Heart right ventricle (tissue), 16 donors: Measurements from ENCODE around the gene NSFL1C. TPM values are rescaled to one million over a fixed set of nuclear protein-coding genes. Genes with fewer than 3 reads are reported as not detected.

Experiments
- ATAC-seq, 8 donors: fragments of 200-7000 bp; cut with Tn5 transposase; one replicate each; pipeline ENCODE4 v1.9.1; 2020; ENCODE audit warnings: mild to moderate bottlenecking in 8 of 8, moderate library complexity in 8 of 8, moderate number of reproducible peaks in 1 of 8
- DNase-seq, 2 donors: peaks; one replicate each; pipeline ENCODE4 v3.0.0-alpha.2; 2020
- H3K27ac ChIP-seq, 10 donors: fragments of 200-600 bp; sonication (generic) in 2 of 10; one replicate each; pipeline versions ENCODE4 v1.5.0 to v1.8.0; 2020 to 2022; ENCODE audit warnings: mild to moderate bottlenecking in 3 of 10
- H3K27me3 ChIP-seq, 7 donors: fragments of 200-600 bp; one replicate each; pipeline ENCODE4 v1.8.0; 2021 to 2022; ENCODE audit warnings: mild to moderate bottlenecking in 2 of 7
- H3K36me3 ChIP-seq, 9 donors: fragments of 200-600 bp; sonication (generic) in 1 of 9; one replicate each; pipeline versions ENCODE4 v1.5.0 to v1.8.0; 2020 to 2022; ENCODE audit warnings: mild to moderate bottlenecking in 2 of 9
- H3K4me1 ChIP-seq, 9 donors: fragments of 200-600 bp; sonication (generic) in 1 of 9; one replicate each; pipeline versions ENCODE4 v1.5.0 to v1.8.0; 2020 to 2022; ENCODE audit warnings: mild to moderate bottlenecking in 4 of 9
- H3K4me3 ChIP-seq, 10 donors: fragments of 200-600 bp; sonication (generic) in 2 of 10; one replicate each; pipeline versions ENCODE4 v1.5.0 to v1.8.0; 2020 to 2022; ENCODE audit warnings: mild to moderate bottlenecking in 7 of 10, moderate library complexity in 2 of 10
- H3K9me3 ChIP-seq, 11 donors: fragments of 200-600 bp in 10 of 11; sonication (generic) in 2 of 11; one replicate each; pipeline versions ENCODE4 v1.5.0 to v1.8.0; 2013 to 2022; ENCODE audit warnings: mild to moderate bottlenecking in 2 of 11, control low read depth in 1 of 11, moderate library complexity in 1 of 11
- CTCF ChIP-seq, 9 donors: fragments of 200-600 bp; sonication (generic) in 2 of 9; IDR thresholded peaks; one replicate each; pipeline versions ENCODE4 v1.5.0 to v1.8.0; 2021 to 2022; ENCODE audit warnings: antibody characterized with exemption in 9 of 9, mild to moderate bottlenecking in 5 of 9, moderate library complexity in 1 of 9
- WGBS, 2 donors: extraction: QIAGEN DNeasy Blood & Tissue Kit; methylation state at CpG; one replicate each; pipeline ENCODE4 v1.1.7; 2013; ENCODE audit warnings: inconsistent platforms in 1 of 2; 5-methylcytosine and 5-hydroxymethylcytosine counted together
- intact Hi-C, 10 donors: fragments of 100-400 bp; cut with DNase I; formaldehyde crosslinking; loops; one replicate each; pipeline versions ENCODE4 v1.11.1 to v1.14.2; 2022
- polyA plus RNA-seq, 2 donors: library from polyadenylated mRNA; stranded (reverse); fragments of 200-250 nt; gene quantifications; one replicate each; pipeline ENCODE4 v1.2.3, GENCODE V29; 2013
- total RNA-seq, 10 donors: library from RNA; stranded (reverse); fragmentation: NEBNext Ultra II Directional in 3 of 10; extraction: Animal tissue kit (Norgen Biotek cat#: 25700) in 3 of 10; gene quantifications; one replicate each; pipeline versions ENCODE4 v1.2.1 to v1.2.4, GENCODE V29; 2021 to 2023
- donor health status: Arrhythmogenic right ventricular cardiomyopathy.
- donor health status: ischemic (EF 13 %, LVEDD 7.1; RV severe dilation, severe dysfunction).
- donor health status: healthy with polysubstance abuse.
- donor health status: DM: no; HTN: yes; CAD: no.
- donor health status: DM: no; HTN: no; CAD: no.
- donor health status: ischemic (EF 25% LVEDD 6.9; RV normal size, moderate dysfunction).
- donor health status: ischemic (EF 25% LVEDD 5.7; RV mildly dilated, moderate dysfunction).
- donor health status: healthy.
- donor health status: DM: yes; HTN: yes; CAD: no.
- donor health status: Ischemic cardiomyopathy.
- donor health status: ischemic (EF 35%, LVEDD 5.7; RV mildly dilated, moderate dysfunction).
- donor health status: nonischemic (EF 11% LVEDD 7.7; RV severe dilation, severe dysfunction).
- donor health status: DM: yes; HTN: yes; CAD: no.
- donor health status: PGD.
- donor health status: ischemic (EF 29% LVEDD 5.4; RV normal size, mild dysfunction).
- donor health status: nonischemic (EF 23%, LVEDD 6.1; RV moderate dilation, normal function).

Gene NSFL1C
- total and polyA plus RNA-seq, 12 donors = 39.4 to 75.6 (median 62.7) TPM

DNA sequence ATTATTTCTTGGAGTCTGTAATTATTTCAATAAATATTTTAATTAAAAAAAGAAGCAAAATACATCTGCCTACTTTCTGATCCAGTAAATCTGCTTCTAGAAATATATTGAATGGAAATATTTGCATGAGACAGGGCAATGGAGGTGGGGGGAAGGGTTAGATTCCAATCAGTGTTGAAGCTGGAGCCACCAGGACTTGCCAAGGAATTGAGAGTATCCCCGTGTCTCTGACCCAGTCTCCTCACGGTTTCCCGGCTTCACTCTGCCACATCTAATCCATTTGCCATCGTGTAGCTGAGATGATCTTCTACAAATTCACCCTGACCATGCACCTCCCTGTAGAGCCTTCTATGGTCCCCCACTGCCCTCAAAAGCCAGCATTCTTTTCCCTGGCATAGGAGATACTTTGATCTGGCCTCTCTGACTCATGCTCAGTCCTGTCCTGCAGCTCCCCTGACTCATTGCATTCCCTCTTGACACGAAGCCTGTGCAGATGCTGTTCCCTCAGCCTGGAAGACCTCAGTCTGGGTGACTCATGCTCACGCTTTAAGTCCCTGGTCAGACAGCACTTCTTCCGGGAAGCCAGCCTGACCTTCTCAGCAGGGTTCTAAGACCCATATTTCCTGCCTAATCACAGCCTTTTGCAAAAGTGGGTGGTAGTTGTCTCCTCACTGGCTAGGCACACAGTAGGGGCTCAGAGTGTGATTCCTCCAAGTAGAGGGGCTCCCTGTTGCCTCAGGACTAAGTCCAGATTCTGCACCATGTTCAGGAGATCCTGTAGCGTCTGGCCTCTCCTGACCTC, 50.8 kb downstream of the NSFL1C start:
- Histone ChIP-seq H3K27me3 (peaks cover 0 to 12% (median 0%) of the 10 kb centered on the region in 7 donors), H3K4me3 (no peak overlapping the region), H3K27ac (no peak overlapping the region), H3K36me3 (no peaks in the 10 kb centered on the region), H3K9me3 (peaks cover 0 to 25% (median 6%) of the 10 kb centered on the region in 11 donors), H3K4me1 (peaks cover 0 to 7% (median 0%) of the 10 kb centered on the region in 9 donors)
- DNase-seq (no peak), ATAC-seq (peak in 1 of 8 donors; percentile 56)
- intact Hi-C loops = no loop called here
- no peak for TF ChIP-seq CTCF (IDR thresholded peaks at IDR 0.05)
- whole genome bisulfite sequencing, 2 donors = 75 to 78% methylated on average over 8 of the region's 8 CpGs

DNA sequence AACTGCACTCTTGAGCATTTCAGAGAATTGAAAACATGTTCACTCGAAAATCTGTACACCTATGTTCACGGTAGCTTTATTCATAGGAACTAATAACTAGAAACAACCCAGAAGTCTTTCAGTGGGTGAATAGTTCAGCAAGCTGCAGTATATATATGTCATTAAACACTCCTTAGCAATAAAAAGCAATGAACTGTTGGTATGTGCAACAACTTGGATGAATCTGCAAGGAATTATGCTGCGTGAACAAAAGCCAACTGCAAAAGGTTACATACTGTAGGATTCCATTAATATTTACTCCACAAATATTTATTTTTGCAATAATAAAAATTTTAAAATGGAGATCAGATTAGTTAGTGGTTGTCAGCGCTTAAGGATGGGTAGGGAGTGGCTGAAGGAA, 51.7 kb downstream of the NSFL1C start:
- H3K27ac ChIP-seq = no peak overlapping the region
- H3K27me3 ChIP-seq = peaks cover 0 to 12% (median 0%) of the 10 kb centered on the region in 7 donors
- intact Hi-C loops = no loop called here
- no peak overlapping the region for H3K4me3 ChIP-seq
- ATAC-seq (no peak), DNase-seq (no peak)
- H3K9me3 ChIP-seq = peaks cover 0 to 18% (median 1%) of the 10 kb centered on the region in 11 donors
- peaks cover 0 to 7% (median 0%) of the 10 kb centered on the region in 9 donors for H3K4me1 ChIP-seq
- no peaks in the 10 kb centered on the region for H3K36me3 ChIP-seq
- TF ChIP-seq CTCF (IDR thresholded peaks at IDR 0.05) = no peak
- WGBS, 2 donors = 86 to 91% methylated on average over 4 of the region's 4 CpGs

DNA sequence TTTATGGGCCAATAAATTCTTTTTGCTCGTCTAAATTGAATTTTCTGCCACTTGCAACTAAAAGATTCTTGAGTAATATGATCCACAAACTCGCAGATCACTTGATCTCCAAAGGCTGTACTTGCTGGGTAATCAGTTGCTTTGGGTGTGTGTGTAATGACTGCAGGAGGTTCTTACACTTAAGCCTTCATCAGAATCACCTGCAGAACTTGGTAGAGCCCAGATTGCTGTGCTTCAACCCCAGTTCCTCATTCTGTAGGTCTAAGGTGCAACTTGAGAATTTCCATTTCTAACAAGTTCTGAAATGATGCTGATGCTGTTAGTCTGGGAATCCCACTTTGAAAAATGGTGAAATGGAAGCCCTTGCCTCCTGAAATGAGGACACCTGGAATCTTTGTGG, 60.8 kb downstream of the NSFL1C start:
- DNase-seq (no peak), ATAC-seq (no peak)
- no peak overlapping the region for H3K4me3 ChIP-seq
- H3K36me3 ChIP-seq = no peaks in the 10 kb centered on the region
- peaks cover 0 to 9% (median 0%) of the 10 kb centered on the region in 7 donors for H3K27me3 ChIP-seq
- no peak overlapping the region for H3K27ac ChIP-seq
- peaks cover 0 to 1% (median 0%) of the 10 kb centered on the region in 11 donors for H3K9me3 ChIP-seq
- intact Hi-C loops = no loop called here
- whole genome bisulfite sequencing, 2 donors = 57 to 66% methylated on average over 2 of the region's 2 CpGs
- no peak for TF ChIP-seq CTCF (IDR thresholded peaks at IDR 0.05)
- peaks cover 0 to 4% (median 0%) of the 10 kb centered on the region in 9 donors for H3K4me1 ChIP-seq

GRCh38 chr20:1403624-1404023, 63.0 kb downstream of the NSFL1C start:
- 48 to 96% methylated on average over 1 of the region's 1 CpG for WGBS, 2 donors
- DNase-seq = no peak
- Histone ChIP-seq H3K4me3 (no peak overlapping the region), H3K27ac (no peak overlapping the region), H3K4me1 (peaks cover 0 to 11% (median 4%) of the 10 kb centered on the region in 9 donors), H3K27me3 (peaks cover 0 to 13% (median 0%) of the 10 kb centered on the region in 7 donors), H3K36me3 (no peaks in the 10 kb centered on the region), H3K9me3 (no peaks in the 10 kb centered on the region)
- TF ChIP-seq CTCF (IDR thresholded peaks at IDR 0.05) = no peak
- intact Hi-C loops = no loop called here
- ATAC-seq = no peak
